GM12878 (cell line): ENCODE data around the gene LRSAM1. TPM values are rescaled to one million over a fixed set of nuclear protein-coding genes. Genes with fewer than 3 reads are reported as not detected.

ENCODE experiments used
- ATAC-seq: fragments of 200-7000 bp; cut with Tn5 transposase; 3 replicates; pipeline ENCODE4 v1.9.1; 2020; ENCODE audit warnings: mild to moderate bottlenecking, moderate library complexity
- BruUV-seq: library from RNA; stranded (reverse); fragments of 400-500 nt; replicated peaks from 2 replicates; lab custom pipeline; 2021; lab: Mats Ljungman, UMichigan
- CTCF ChIA-PET: fragments of 300-600 bp; sonication (Branson Sonifier 250); formaldehyde crosslinking; extraction: SDS; loops from one replicate; lab custom pipeline; 2021; ENCODE audit warnings: inconsistent platforms; lab: Yijun Ruan, JAX
- POLR2A ChIA-PET: fragments of 350-600 bp; formaldehyde crosslinking; extraction: SDS; loops from one replicate; lab custom pipeline; 2021; ENCODE audit warnings: inconsistent platforms; lab: Charles Lee
- RAD21 ChIA-PET: fragments of 300-600 bp; sonication (Branson Sonifier 250); formaldehyde crosslinking; loops from one replicate; lab custom pipeline; 2023; ENCODE audit warnings: antibody characterized with exemption; ENCODE audit not compliant: unreplicated experiment; lab: Charles Lee
- SMC1A ChIA-PET: fragments of 300-600 bp; sonication (Branson Sonifier 250); formaldehyde crosslinking; loops from one replicate; lab custom pipeline; 2023; ENCODE audit not compliant: unreplicated experiment, uncharacterized antibody; lab: Charles Lee
- DNase-seq: peaks from one replicate; pipeline ENCODE4 v3.0.0-alpha.2; 2011; ENCODE audit warnings: low read depth, low spot score
- FAIRE-seq: peaks from 3 replicates; lab custom pipeline; 2011; peaks lifted over from hg19 to GRCh38; lab: Jason Lieb, UNC
- H2AFZ ChIP-seq: 2 replicates; pipeline ENCODE4 v1.6.0; 2011; ENCODE audit warnings: low read depth, low read length, control low read depth; ENCODE audit not compliant: control insufficient read depth
- H3K27ac ChIP-seq: 2 replicates; pipeline ENCODE4 v1.5.1; 2011; ENCODE audit warnings: control low read depth; ENCODE audit not compliant: control insufficient read depth, insufficient read depth
- H3K27me3 ChIP-seq, 2 experiments: replicated peaks in 1 of 2; 2 replicates each; pipeline versions ENCODE4 v1.6.0 to v1.6.1; 2011; ENCODE audit warnings: low read length in 1 of 2; ENCODE audit not compliant: control insufficient read depth in 2 of 2, insufficient read depth in 2 of 2
- H3K36me3 ChIP-seq, 2 experiments: 2 replicates each; pipeline ENCODE4 v1.5.1; 2011; ENCODE audit warnings: low read length in 1 of 2; ENCODE audit not compliant: control insufficient read depth in 2 of 2, insufficient read depth in 2 of 2
- H3K4me1 ChIP-seq: 2 replicates; pipeline ENCODE4 v1.6.1; 2011; ENCODE audit warnings: mild to moderate bottlenecking, low read length, moderate library complexity, mixed read lengths; ENCODE audit not compliant: control insufficient read depth, insufficient read depth
- H3K4me2 ChIP-seq: 2 replicates; pipeline ENCODE4 v1.6.0; 2011; ENCODE audit warnings: control low read depth; ENCODE audit not compliant: control insufficient read depth, insufficient read depth
- H3K4me3 ChIP-seq: fragments of 200-600 bp; sonication (generic); 2 replicates; pipeline ENCODE4 v1.5.1; 2016
- H3K79me2 ChIP-seq: 2 replicates; pipeline ENCODE4 v1.6.0; 2011; ENCODE audit warnings: low read length; ENCODE audit not compliant: control insufficient read depth, insufficient read depth
- H3K9ac ChIP-seq: 2 replicates; pipeline ENCODE4 v1.8.0; 2011; ENCODE audit warnings: low read length, control low read depth, mixed read lengths; ENCODE audit not compliant: control insufficient read depth, insufficient read depth
- H3K9me3 ChIP-seq: replicated peaks from 3 replicates; pipeline ENCODE4 v1.5.1; 2011; ENCODE audit warnings: mild to moderate bottlenecking, low read length; ENCODE audit not compliant: control insufficient read depth, insufficient read depth
- H4K20me1 ChIP-seq: 2 replicates; pipeline ENCODE4 v1.6.0; 2011; ENCODE audit not compliant: control insufficient read depth, insufficient read depth
- BCL11A ChIP-seq: IDR thresholded peaks from 2 replicates; pipeline ENCODE4 v1.6.1; 2011; ENCODE audit warnings: low read depth, low read length
- CBFB ChIP-seq: IDR thresholded peaks from 2 replicates; pipeline ENCODE4 v1.6.1; 2016; ENCODE audit warnings: antibody characterized with exemption, low read depth
- CBX3 ChIP-seq: fragments of 200-600 bp; sonication (generic); IDR thresholded peaks from 2 replicates; pipeline ENCODE4 v1.6.1; 2016; ENCODE audit warnings: low read depth, borderline replicate concordance
- EZH2 ChIP-seq: IDR thresholded peaks from 2 replicates; pipeline ENCODE4 v1.6.1; 2012; ENCODE audit warnings: low read depth, mild to moderate bottlenecking, control low read depth, inconsistent platforms, low read length, borderline replicate concordance; ENCODE audit not compliant: control insufficient read depth
- MEF2A ChIP-seq: IDR thresholded peaks from 2 replicates; pipeline ENCODE4 v1.6.1; 2011; ENCODE audit warnings: low read depth, mild to moderate bottlenecking, low read length, moderate library complexity; ENCODE audit not compliant: insufficient read depth
- MEF2B ChIP-seq: fragments of 450-650 bp; IDR thresholded peaks from 2 replicates; pipeline ENCODE4 v1.6.1; 2018; ENCODE audit warnings: mild to moderate bottlenecking, moderate library complexity; ENCODE audit not compliant: partially characterized antibody, poor library complexity, severe bottlenecking
- POLR2A ChIP-seq: IDR thresholded peaks from 2 replicates; pipeline ENCODE4 v1.6.1; 2011; ENCODE audit warnings: low read depth, mild to moderate bottlenecking, low read length
- SMAD1 ChIP-seq: fragments of 450-650 bp; IDR thresholded peaks from 2 replicates; pipeline ENCODE4 v1.6.1; 2018; ENCODE audit warnings: mild to moderate bottlenecking, low read depth; ENCODE audit not compliant: partially characterized antibody
- ZZZ3 ChIP-seq: IDR thresholded peaks from 2 replicates; pipeline ENCODE4 v1.6.1; 2011; ENCODE audit warnings: low read depth; ENCODE audit not compliant: control insufficient read depth, insufficient read length
- whole genome bisulfite sequencing: methylation state at CpG from one replicate; pipeline ENCODE4 v1.1.6; 2016; ENCODE audit warnings: low lambda C conversion rate; ENCODE audit not compliant: insufficient replicate concordance, insufficient coverage; ENCODE audit errors: missing lambda C conversion rate; 5-methylcytosine and 5-hydroxymethylcytosine counted together
- in situ Hi-C: fragments of 300-500 bp; cut with MboI; formaldehyde crosslinking; loops from 9 replicates; pipeline ENCODE4 v1.14.3; 2018; ENCODE audit warnings: mixed read lengths
- intact Hi-C: fragments of 100-400 bp; cut with micrococcal nuclease; formaldehyde crosslinking; loops from one replicate; pipeline ENCODE4 v1.14.2; 2022; ENCODE audit not compliant: unreplicated experiment
- polyA plus RNA-seq, 11 experiments: library from polyadenylated mRNA; depleted of rRNA in 4 of 11; unstranded in 6 of 11; stranded (reverse) in 5 of 11; fragments of >200 nt; fragmentation: Nextera tagmentation in 4 of 11; fragmentation: Illumina TruSeq in 1 of 11; extraction: Ambion mirVana in 4 of 11; extraction: Trizol in 1 of 11; gene quantifications; 1 replicate in 1 of 11; 2 replicates in 10 of 11; pipeline versions ENCODE4 v1.2.1 to v1.2.3, GENCODE V29; 2011 to 2016; ENCODE audit warnings: inconsistent platforms in 2 of 11, missing spikeins in 2 of 11, low read depth in 1 of 11
- total RNA-seq, 4 experiments: library from RNA; depleted of rRNA in 3 of 4; stranded (reverse); fragments of >200 nt in 3 of 4; fragmentation: Illumina TruSeq in 1 of 4; extraction: Trizol in 1 of 4; gene quantifications; 2 replicates each; pipeline versions ENCODE4 v1.2.1 to v1.2.3, GENCODE V29; 2013 to 2021
- TF ChIP-seq, protein P1 (sequence below): IDR thresholded peaks from 2 replicates; pipeline ENCODE4 v1.6.1; 2012; ENCODE audit warnings: low read length, inconsistent platforms
- TF ChIP-seq, protein P2 (sequence below): fragments of 450-650 bp; IDR thresholded peaks from 2 replicates; pipeline ENCODE4 v1.6.1; 2017; ENCODE audit warnings: mild to moderate bottlenecking, moderate library complexity

Gene LRSAM1
- total and polyA plus RNA-seq, 10 of the 15 experiments (the other 5 are each of a cell fraction or from before 2014, with no cell fraction given): 0.14 to 23.4 (median 11.7) TPM

DNA sequence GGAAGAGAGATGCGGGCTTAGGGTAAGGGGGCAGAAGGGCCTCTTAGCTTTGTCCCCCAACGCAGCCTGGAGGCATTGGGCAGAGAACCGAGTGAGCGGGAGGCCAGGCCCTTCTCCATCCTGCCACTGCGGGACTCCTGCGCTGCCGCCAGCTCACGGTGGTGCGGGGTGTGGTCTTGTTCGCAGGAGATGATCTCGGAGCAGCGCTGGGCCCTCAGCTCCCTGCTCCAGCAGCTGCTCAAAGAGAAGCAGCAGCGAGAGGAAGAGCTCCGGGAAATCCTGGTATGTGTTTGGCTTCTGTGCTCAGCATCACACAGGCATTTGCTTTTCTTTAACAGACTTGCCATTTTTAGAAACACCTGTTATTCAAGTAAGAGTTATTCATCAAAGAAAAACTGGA, 41.3 kb downstream of the LRSAM1 start:
- Histone ChIP-seq H3K4me3 (no peak overlapping the region), H3K9me3 (no peaks in the 10 kb centered on the region), H3K4me1 (no peaks in the 10 kb centered on the region), H3K79me2 (no peaks in the 10 kb centered on the region), H3K27me3 (no peaks in the 10 kb centered on the region), H3K36me3 (peaks cover 5 to 7% of the 10 kb centered on the region in 2 experiments; a peak in 3 of 4 replicates), H3K9ac (no peak overlapping the region), H4K20me1 (no peaks in the 10 kb centered on the region), H2AFZ (no peak overlapping the region), H3K27ac (no peak overlapping the region), H3K4me2 (no peak overlapping the region)
- ChIA-PET POLR2A (no interaction called here), SMC1A (no interaction called here), CTCF (no interaction called here), RAD21 (interaction anchor here (0.6 kb wide), 1 partner anchor 85 kb away, joined by 5 read pairs; no protein-coding TSS in a partner anchor)
- in situ Hi-C loops: no loop called here
- 93% methylated on average over 14 of the region's 14 CpGs for WGBS
- TF ChIP-seq, protein P1, sequence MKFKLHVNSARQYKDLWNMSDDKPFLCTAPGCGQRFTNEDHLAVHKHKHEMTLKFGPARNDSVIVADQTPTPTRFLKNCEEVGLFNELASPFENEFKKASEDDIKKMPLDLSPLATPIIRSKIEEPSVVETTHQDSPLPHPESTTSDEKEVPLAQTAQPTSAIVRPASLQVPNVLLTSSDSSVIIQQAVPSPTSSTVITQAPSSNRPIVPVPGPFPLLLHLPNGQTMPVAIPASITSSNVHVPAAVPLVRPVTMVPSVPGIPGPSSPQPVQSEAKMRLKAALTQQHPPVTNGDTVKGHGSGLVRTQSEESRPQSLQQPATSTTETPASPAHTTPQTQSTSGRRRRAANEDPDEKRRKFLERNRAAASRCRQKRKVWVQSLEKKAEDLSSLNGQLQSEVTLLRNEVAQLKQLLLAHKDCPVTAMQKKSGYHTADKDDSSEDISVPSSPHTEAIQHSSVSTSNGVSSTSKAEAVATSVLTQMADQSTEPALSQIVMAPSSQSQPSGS: no peak
- TF ChIP-seq, protein P2, sequence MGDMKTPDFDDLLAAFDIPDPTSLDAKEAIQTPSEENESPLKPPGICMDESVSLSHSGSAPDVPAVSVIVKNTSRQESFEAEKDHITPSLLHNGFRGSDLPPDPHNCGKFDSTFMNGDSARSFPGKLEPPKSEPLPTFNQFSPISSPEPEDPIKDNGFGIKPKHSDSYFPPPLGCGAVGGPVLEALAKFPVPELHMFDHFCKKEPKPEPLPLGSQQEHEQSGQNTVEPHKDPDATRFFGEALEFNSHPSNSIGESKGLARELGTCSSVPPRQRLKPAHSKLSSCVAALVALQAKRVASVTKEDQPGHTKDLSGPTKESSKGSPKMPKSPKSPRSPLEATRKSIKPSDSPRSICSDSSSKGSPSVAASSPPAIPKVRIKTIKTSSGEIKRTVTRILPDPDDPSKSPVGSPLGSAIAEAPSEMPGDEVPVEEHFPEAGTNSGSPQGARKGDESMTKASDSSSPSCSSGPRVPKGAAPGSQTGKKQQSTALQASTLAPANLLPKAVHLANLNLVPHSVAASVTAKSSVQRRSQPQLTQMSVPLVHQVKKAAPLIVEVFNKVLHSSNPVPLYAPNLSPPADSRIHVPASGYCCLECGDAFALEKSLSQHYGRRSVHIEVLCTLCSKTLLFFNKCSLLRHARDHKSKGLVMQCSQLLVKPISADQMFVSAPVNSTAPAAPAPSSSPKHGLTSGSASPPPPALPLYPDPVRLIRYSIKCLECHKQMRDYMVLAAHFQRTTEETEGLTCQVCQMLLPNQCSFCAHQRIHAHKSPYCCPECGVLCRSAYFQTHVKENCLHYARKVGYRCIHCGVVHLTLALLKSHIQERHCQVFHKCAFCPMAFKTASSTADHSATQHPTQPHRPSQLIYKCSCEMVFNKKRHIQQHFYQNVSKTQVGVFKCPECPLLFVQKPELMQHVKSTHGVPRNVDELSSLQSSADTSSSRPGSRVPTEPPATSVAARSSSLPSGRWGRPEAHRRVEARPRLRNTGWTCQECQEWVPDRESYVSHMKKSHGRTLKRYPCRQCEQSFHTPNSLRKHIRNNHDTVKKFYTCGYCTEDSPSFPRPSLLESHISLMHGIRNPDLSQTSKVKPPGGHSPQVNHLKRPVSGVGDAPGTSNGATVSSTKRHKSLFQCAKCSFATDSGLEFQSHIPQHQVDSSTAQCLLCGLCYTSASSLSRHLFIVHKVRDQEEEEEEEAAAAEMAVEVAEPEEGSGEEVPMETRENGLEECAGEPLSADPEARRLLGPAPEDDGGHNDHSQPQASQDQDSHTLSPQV: no peak
- TF ChIP-seq SMAD1 (no peak), MEF2A (no peak), EZH2 (no peak), CBFB (no peak), POLR2A (no peak), BCL11A (no peak), CBX3 (no peak), ZZZ3 (no peak), MEF2B (no peak)
- FAIRE-seq (no peak), ATAC-seq (no peak), DNase-seq (no peak)
- intact Hi-C loops: no loop called here
- no TSS peak for BruUV-seq
